Smooth muscle cell of the pulmonary artery (primary cell): ENCODE results near the gene KASH5. TPM values are rescaled to one million over a fixed set of nuclear protein-coding genes. Genes with fewer than 3 reads are reported as not detected.

ENCODE experiments used
- total RNA-seq: library from RNA; depleted of rRNA; stranded (reverse); fragments of >200 nt; gene quantifications from 2 replicates; pipeline ENCODE4 v1.2.3, GENCODE V29; 2014

The KASH5 gene, protein sequence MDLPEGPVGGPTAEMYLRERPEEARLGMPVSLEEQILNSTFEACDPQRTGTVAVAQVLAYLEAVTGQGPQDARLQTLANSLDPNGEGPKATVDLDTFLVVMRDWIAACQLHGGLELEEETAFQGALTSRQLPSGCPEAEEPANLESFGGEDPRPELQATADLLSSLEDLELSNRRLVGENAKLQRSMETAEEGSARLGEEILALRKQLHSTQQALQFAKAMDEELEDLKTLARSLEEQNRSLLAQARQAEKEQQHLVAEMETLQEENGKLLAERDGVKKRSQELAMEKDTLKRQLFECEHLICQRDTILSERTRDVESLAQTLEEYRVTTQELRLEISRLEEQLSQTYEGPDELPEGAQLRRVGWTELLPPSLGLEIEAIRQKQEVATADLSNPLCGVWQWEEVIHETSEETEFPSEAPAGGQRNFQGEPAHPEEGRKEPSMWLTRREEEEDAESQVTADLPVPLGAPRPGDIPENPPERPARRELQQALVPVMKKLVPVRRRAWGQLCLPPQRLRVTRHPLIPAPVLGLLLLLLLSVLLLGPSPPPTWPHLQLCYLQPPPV
- not detected in 2 replicates for total RNA-seq

DNA sequence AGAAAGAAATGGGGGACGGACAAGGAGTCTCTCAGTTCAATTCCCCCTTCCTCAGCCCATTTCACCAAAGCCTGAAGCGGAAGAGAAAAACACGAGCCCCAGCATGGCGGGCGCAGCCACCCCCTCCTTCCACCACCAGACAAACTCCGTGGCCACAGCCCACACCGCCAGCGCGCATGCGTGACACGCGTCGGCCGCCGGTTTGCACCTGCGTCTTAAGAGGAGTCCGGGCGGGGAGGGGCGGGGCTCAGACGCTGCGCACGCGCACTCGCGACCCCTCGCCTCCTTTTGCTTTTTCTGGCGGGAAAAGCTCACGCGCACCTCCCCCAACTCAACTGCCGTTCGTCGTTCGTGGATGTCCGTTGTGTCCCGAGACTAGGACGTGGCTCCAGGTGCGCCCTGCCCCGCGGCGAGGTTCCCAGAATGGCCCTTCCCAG lies at the start of gene KASH5:
TSS of gene KASH5 (plus strand) at position 314 of the 437 bp plus-strand sequence. CDS start 2,635 bp downstream, outside the sequence.

GRCh38 chr19:49362048-49362928 lies 25.8 kb upstream of the KASH5 start, which contains the start of gene TEAD2:
TEAD2 (minus strand) TSS chr19:49362416; CDS start chr19:49360075, 2,341 bp downstream.

DNA sequence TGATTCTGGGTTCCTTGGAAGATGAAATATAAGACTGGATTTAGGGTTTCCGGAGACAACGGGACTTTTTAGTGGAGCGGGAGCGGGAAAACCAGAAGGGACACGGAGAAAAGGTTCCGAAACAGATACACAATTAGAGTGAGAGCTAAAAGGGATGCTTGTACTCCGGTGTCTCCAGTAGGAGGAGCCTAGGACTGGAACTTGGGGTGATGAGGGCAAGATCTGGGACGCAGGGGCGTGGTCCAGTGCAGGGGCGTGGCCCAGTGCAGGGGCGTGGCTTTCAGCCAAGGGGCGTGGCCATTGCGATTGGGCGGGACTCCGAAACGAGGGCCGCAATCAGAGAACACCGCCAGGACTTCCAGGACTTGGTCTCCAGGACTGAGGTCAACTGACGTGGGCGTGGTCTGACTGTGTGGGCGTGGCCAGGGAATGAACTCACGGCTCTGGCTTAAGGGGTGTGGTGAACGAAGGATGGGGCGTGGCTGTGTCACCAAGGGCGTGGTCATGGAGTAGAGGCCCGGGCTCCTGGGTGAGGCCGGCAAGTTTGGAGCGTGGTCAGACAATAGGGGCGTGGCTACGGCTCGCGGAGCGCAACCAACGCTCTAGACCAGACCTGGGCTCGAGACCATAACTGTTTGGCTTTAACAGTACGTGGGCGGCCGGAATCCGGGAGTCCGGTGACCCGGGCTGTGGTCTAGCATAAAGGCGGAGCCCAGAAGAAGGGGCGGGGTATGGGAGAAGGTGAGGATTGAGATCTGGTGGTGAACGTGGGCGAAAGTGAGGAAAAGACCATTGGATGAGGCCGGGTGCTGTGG lies 24.6 kb upstream of the KASH5 start, which contains the start of gene DKKL1:
TSS of gene DKKL1 (plus strand) at position 610 of the 815 bp plus-strand sequence. CDS start at position 732, 122 bp downstream.

GRCh38 chr19:49423071-49423984 lies 35.3 kb downstream of the KASH5 start, which contains the start of gene PTH2:
PTH2 (minus strand) TSS chr19:49423441; CDS start chr19:49423339, 102 bp downstream.

GRCh38 chr19:49425178-49425577 lies 37.1 kb downstream of the KASH5 start, which contains the start of gene GFY:
GFY (plus strand) TSS chr19:49425388; CDS start chr19:49426431, 1,043 bp downstream.

DNA sequence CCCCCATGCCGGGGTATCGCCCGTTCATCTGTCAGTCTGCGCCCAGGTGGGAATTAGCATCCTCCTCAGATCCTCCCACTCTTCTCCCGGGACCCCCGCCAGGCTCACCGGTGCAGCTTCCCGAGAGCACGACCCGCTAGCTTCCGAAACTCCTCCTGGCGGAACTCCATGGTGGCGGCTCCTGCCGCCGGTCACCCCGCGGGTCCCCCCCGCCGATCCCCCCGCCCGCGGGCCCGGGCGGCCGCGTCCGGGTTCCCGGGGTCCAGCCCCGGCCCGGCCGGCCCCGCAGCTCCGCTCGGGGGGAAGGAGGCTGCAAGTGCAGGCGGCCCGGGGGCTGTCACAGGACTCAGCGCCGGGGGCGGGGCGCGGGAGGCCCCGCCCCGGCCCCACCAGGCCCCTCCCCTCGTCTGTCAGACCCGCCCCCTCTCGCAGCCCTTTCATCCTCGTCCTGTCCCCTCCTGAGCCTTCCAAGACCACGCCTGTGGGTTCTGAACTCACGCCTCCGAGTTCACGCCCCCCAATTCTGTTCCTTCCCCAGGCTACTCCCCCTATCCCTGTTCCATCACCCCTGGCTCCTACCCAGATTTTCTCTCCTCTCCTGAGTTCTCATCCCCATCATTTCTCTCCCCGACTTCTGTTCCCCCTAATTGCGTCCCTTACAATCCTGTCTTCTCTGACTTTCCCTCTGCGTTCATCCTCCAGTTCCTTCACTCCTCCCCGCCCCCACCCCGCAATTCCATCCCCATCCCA lies 53.3 kb downstream of the KASH5 start, which contains the start of gene SLC17A7:
TSS of gene SLC17A7 (minus strand) at position 318 of the 750 bp plus-strand sequence. CDS start at position 170, 148 bp downstream.

GRCh38 chr19:49451430-49452181 lies 63.6 kb downstream of the KASH5 start, which contains the start of gene PIH1D1:
PIH1D1 (minus strand) TSS chr19:49451814; CDS start chr19:49451574, 240 bp downstream.

GRCh38 chr19:49453013-49453756 lies 65.1 kb downstream of the KASH5 start, which contains the start of gene ALDH16A1:
ALDH16A1 (plus strand) TSS chr19:49453225; CDS start chr19:49453332, 107 bp downstream.

Other genes starting within 250 kb of the KASH5 start
- gene HRC, start 232.9 kb upstream of the KASH5 start, total RNA-seq: 0.53 and 0.65 TPM in 2 replicates
- gene TRPM4, start 230.5 kb upstream of the KASH5 start, total RNA-seq: 27.5 and 30.3 TPM in 2 replicates
- gene SLC6A16, start 63.1 kb upstream of the KASH5 start, total RNA-seq: 0.13 and 0.33 TPM in 2 replicates
- gene CD37, start 52.8 kb upstream of the KASH5 start, total RNA-seq: not detected in 2 replicates
- gene TEAD2, start 25.8 kb upstream of the KASH5 start, total RNA-seq: 13.2 and 16.0 TPM in 2 replicates
- not detected in 2 replicates for gene DKKL1, start 24.4 kb upstream of the KASH5 start, total RNA-seq
- not detected in 2 replicates for gene PTH2, start 35.2 kb downstream of the KASH5 start, total RNA-seq
- not detected in 2 replicates for gene GFY, start 37.1 kb downstream of the KASH5 start, total RNA-seq
- gene SLC17A7, start 53.3 kb downstream of the KASH5 start, total RNA-seq: 0.17 and 0.20 TPM in 2 replicates
- 73.1 and 91.4 TPM in 2 replicates for gene PIH1D1, start 63.6 kb downstream of the KASH5 start, total RNA-seq
- 18.3 and 19.8 TPM in 2 replicates for gene ALDH16A1, start 65.0 kb downstream of the KASH5 start, total RNA-seq
- 2.3 and 3.5 TPM in 2 replicates for gene FLT3LG, start 86.0 kb downstream of the KASH5 start, total RNA-seq
- 1,440 and 2,433 TPM in 2 replicates for gene RPL13A, start 99.4 kb downstream of the KASH5 start, total RNA-seq
- gene RPS11, start 108.2 kb downstream of the KASH5 start, total RNA-seq: 1,074 and 1,489 TPM in 2 replicates
- gene FCGRT, start 124.4 kb downstream of the KASH5 start, total RNA-seq: 66.7 and 86.0 TPM in 2 replicates
- 339 and 441 TPM in 2 replicates for gene RCN3, start 139.8 kb downstream of the KASH5 start, total RNA-seq
- gene NOSIP, start 192.3 kb downstream of the KASH5 start, total RNA-seq: 30.8 and 33.4 TPM in 2 replicates
- 0.65 and 0.86 TPM in 2 replicates for gene PRRG2, start 193.1 kb downstream of the KASH5 start, total RNA-seq
- 4.2 and 6.1 TPM in 2 replicates for gene PRR12, start 202.9 kb downstream of the KASH5 start, total RNA-seq